ENCODE data around the gene B3GNT3.
"Not testable (repeated sequence)": the region's sequence is repeated elsewhere in the genome, so short reads cannot be mapped to it uniquely, and the experiment has no call there.

B3GNT3 gene

DNA sequence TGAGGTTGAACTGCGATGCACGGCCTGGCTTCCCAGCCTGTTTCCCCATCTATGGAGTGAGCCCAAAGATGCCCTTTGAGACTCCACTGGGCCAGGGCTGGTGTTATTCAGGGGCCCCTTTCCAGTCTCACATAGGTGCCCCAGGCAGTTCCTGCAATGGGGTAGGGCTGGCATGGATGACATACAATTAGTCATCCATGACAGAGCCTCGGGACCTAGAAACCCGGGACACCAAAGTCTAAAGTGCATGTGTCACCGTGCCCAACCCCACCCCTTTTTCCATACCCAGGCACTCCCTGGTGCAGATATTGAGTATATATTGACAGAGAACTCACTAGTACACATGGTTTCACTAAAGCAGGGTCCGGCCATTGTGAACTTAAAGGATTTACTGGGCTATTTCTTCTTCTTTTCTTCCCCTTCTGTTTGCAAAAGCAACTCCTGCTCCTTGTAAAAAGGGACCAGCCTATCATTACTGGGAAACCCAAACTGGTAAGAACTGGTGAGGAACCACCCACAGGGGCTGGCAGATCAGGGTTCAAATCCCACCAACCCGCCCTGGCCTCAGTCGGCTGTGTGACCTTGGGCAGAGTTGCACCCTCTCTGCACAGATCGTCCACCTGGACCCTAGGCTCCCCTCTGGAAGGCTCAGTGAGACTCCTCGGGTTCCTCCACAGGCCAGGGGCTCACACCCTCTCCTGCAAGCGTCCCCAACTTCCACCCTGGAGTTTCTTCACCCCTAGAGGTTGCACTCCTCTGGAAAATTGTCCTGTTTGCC, 2.7 kb downstream of the B3GNT3 start:
- DNase-seq = peak; percentile 60

DNA sequence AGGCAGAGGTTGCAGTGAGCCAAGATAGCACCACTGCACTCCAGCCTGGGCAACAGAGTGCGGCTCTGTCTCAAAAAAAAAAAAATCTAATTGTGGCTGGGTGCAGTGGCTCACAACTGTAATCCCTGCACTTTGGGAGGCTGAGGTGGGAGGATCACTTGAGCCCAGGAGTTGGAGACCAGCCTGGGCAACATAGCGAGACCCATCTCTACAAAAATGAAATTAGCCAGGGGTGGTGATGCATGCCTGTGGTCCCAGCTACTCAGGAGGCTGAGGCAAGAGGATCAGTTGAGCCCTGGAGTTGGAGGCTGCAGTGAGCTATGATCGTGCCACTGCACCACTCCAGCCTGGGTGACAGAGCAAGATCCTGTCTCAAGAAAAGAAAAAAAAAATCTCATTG, 3.7 kb downstream of the B3GNT3 start:
- not testable (repeated sequence) for DNase-seq

DNA sequence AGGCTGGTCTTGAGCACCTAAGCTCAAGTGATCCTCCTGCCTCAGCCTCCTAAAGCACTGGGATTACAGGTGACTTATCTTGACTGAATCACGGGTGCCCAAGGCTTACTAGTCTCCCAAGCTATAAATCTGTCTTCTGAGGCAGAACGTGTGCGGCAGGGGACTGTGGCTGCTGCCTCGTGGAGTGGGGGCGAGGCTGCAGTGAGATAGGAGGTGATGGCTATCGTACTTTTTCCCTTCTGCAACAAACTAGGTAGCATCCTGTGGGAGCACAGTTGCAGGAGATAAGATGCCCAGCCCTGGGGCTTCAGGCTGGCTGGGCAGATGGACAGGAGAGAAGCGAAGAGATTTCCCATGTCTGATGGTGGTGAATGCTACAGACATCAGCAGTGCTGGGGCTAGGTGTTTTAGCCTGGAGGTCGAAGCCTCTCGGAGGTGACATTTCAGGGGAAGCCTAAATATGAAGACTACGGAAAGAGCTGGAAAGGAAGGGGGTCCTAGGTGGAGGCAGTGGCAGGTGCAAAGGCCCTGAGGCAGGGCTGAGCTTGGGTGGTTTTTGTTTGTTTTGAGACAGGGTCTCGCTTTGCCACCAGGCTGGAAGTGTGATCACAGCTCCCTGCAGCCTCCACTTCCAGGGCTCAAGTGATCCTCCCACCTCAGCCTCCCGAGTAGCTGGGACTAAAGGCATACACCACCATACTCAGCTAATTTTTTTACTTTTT, 7.4 kb downstream of the B3GNT3 start:
- no peak for DNase-seq

DNA sequence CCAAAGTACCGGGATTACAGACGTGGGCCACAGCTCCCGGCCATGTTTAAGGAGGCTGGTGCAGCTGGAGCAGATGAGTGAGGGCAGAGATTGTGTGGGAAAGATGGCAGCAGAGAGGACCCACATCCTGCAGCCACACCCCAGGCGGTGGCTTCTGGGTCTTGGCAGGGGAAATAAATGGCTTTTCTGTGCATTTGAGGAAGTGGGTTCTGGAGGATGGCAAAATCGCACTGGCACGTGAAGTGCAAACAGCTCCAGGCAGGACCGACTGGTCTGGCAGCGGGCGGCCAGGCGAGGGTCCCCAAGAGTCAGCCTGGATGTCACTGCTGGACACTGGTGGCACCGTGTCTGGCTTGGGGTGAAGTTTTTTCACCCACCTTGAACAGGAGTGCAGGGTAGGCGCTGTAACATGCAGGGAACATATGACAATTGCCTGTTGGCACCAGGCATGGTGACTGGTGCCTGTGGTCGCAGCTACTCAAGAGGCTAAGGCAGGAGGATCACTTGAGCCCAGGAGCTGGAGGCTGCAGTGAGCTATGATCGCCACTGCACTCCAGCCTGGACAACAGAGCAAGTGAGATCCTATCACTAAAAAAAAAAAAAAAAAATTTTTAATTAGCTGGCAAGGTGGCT, 8.4 kb downstream of the B3GNT3 start:
- DNase-seq = peak; percentile 78

DNA sequence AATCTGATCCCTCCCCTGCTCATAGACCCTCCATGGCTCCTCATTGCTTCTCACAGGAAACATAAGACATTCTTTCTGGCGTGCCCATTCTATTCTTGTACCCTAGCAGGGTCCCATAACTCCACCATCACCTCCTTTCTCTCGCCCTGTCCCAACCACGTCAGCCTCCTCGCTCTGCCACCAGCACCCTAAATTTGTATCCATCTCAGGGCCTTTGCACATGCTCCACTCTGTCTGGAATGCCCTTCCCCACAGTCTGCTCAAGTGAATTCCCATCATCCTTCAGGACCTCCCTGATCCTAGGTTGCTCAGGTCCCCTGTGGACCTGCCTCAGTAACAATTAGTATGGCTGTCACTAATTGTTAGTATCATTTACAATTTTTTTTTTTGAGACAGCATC, 10.5 kb downstream of the B3GNT3 start:
- no peak for DNase-seq

DNA sequence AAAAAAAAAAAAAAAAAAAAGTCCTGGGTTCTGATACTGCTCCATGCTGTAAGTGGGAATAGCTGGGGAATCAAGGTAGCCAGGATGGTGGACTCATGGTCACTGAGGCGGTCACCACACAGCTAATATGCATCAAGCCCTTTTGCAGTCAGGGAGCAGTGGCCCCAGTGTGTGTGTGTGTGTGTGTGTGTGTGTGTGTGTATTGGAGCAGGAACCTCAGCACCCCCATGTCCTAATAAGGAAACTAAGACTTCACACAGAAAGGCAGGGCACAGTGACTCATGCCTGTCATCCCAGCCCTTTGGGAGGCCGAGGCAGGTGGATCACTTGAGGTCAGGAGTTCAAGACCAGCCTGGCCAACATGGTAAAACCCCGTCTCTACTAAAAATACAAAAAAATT, 12.0 kb downstream of the B3GNT3 start:
- DNase-seq = no peak

DNA sequence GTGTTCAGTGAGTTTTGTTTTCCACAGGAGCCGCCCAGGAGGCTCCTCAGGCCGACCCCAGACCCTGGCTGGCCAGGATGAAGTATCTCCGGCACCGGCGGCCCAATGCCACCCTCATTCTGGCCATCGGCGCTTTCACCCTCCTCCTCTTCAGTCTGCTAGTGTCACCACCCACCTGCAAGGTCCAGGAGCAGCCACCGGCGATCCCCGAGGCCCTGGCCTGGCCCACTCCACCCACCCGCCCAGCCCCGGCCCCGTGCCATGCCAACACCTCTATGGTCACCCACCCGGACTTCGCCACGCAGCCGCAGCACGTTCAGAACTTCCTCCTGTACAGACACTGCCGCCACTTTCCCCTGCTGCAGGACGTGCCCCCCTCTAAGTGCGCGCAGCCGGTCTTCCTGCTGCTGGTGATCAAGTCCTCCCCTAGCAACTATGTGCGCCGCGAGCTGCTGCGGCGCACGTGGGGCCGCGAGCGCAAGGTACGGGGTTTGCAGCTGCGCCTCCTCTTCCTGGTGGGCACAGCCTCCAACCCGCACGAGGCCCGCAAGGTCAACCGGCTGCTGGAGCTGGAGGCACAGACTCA, 12.9 kb downstream of the B3GNT3 start:
- DNase-seq = no peak

DNA sequence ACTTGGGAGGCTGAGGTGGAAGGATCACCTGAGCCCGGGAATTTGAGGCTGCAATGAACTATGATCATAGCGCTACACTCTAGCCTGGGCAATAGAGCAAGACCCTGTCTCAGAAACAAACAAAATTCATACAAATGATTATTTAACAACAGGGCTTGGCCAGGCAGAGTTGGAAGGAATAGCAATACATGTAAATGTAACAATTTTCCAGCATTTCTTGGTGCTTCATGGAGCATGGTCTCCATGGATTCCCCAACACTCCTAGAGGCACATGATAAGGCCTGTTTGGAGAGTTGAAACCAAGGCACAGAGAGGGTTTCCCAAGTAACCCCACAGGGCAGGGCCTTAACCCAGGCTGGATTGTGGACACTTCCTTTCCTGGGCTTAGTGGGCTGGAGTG, 16.2 kb downstream of the B3GNT3 start:
- no peak for DNase-seq

DNA sequence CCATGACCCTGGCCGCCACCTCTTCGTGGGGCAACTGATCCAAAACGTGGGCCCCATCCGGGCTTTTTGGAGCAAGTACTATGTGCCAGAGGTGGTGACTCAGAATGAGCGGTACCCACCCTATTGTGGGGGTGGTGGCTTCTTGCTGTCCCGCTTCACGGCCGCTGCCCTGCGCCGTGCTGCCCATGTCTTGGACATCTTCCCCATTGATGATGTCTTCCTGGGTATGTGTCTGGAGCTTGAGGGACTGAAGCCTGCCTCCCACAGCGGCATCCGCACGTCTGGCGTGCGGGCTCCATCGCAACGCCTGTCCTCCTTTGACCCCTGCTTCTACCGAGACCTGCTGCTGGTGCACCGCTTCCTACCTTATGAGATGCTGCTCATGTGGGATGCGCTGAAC, 16.7 kb downstream of the B3GNT3 start:
- no peak for DNase-seq

DNA sequence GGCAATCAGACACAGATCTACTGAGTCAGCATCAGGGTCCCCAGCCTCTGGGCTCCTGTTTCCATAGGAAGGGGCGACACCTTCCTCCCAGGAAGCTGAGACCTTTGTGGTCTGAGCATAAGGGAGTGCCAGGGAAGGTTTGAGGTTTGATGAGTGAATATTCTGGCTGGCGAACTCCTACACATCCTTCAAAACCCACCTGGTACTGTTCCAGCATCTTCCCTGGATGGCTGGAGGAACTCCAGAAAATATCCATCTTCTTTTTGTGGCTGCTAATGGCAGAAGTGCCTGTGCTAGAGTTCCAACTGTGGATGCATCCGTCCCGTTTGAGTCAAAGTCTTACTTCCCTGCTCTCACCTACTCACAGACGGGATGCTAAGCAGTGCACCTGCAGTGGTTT, 17.2 kb downstream of the B3GNT3 start:
- no peak for DNase-seq

DNA sequence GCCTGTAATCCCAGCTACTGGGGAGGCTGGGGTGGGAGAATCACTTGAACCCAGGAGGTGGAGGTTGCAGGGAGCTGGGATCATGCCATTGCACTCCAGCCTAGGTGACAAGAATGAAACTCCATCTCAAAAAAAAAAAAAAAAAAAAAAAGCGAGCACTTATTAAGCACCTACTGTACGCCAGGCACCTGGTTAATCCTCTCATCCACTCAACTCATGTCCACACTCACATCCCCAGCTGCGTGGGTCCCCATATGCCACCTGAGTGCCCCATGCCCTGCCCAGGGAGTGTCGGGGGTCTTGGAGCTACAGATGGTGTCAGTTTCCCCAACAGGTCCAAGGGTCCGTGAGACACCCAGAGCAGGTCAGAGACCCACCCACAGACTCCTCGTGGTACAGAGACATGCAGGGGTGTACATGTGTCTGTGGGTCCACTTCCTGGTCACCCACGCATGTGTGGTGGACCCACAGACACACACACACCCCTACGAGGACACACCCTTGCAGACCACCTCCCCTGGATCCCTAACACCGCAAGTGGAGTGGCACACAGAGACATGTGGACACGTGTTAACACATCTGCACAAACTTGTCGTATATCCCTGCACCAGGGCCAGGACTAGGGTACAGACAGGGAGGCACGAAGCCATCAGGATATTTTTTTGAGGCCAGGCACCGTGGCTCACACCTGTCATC, 22.9 kb downstream of the B3GNT3 start:
- no peak for DNase-seq

DNA sequence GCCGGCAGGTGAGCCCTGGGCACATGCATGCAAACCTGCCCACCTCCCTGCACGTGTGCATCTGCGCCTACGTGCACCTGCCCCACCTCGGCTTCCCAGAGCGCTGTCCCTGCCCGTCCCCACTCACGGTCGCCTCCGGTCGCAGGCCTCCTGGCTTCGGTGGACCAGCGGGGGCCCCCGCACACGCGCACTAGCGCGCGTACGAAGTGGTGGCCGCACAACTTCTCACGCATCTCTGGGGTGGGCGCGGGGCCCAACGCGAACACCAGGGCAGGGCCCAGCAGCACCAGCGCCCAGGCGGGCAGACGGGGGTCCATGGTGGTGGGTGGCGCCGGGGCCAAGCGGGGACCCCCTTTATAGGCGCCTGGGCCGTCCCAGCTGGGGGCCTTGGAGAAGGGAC, 26.3 kb downstream of the B3GNT3 start, which contains the start of gene INSL3:
Gene INSL3 (minus strand): TSS at position 330 of the 400 bp plus-strand sequence. CDS start 13 bp downstream, at position 317.
- no peak for DNase-seq

DNA sequence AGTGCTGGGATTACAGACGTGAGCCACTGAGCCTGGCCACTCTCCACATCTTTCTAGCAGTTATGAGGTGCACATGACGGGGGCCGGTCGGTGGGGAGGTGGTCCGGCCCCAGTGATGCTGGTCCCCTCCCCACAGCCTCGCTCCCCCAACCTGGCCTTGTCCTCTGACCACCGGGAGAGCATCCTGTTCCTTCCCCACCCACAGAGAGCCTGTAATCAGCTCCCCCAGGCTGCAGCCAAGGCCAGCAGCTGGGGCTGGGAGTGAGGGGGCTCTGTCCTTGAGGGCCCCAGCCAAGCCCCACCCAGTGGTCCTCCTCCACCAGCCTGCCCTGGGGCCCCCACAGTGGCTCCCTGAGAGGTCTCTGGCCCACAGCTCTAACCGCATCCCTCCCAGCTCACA, 29.4 kb downstream of the B3GNT3 start:
- DNase-seq = no peak

DNA sequence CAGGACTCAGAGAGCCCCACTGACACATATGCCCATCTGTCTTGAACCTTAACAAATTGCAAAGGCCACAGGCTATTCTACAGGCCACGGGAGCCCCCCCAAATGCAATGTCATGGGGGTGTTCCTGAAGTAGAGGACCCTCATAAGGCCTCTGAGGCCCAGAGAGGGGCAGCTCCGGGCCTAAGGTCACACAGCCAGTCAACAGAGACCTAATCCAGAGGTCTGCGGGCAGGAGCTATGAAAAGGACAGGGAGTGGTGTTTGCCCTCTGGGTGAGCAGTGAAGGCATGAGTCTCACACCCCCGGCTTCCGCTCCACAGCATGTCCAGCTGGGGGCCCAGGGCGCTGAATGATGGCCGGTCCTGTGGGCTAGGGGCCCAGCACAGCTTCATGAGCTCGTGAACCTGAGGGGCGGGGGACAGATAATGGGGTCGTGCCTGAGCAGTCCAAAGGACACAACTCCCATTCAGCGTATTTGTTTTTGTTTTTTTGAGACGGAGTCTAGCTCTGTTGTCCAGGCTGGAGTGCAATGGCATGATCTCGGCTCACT, 31.6 kb downstream of the B3GNT3 start:
- DNase-seq = no peak

DNA sequence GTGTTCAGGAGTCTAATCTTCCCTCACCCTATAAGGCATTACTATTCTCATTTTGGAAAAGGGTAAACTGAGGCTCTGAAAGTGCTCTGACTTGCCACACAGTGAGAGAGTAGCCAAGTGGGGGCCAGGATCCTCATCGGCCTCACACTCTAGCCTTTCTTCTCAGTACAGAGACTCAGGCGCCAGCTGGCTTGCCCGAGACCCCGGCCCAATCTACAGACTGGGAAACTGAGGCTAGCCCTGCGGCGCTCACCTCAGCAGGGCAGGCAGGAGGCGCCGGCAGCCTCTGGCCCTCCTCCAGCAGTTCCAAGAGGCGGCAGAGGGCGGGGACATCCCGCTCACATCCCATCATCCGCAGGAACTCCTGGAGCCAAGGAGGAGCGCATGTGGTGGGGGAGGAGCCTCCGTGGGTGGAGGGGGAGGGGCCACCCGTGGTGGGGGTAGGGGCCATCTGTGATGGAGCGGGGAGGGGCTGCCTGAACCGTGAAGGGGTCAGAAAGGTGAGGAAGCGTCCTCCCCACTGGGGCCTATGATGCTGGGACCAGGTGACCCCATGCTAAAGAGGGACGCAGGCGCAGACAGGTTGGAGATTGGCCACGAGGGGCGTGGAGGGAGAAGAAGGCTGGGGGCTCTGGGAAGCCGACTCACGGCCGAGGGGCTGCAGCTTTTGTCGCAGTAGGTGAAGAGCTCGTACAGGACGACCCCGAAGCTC, 35.1 kb downstream of the B3GNT3 start:
- no peak for DNase-seq

DNA sequence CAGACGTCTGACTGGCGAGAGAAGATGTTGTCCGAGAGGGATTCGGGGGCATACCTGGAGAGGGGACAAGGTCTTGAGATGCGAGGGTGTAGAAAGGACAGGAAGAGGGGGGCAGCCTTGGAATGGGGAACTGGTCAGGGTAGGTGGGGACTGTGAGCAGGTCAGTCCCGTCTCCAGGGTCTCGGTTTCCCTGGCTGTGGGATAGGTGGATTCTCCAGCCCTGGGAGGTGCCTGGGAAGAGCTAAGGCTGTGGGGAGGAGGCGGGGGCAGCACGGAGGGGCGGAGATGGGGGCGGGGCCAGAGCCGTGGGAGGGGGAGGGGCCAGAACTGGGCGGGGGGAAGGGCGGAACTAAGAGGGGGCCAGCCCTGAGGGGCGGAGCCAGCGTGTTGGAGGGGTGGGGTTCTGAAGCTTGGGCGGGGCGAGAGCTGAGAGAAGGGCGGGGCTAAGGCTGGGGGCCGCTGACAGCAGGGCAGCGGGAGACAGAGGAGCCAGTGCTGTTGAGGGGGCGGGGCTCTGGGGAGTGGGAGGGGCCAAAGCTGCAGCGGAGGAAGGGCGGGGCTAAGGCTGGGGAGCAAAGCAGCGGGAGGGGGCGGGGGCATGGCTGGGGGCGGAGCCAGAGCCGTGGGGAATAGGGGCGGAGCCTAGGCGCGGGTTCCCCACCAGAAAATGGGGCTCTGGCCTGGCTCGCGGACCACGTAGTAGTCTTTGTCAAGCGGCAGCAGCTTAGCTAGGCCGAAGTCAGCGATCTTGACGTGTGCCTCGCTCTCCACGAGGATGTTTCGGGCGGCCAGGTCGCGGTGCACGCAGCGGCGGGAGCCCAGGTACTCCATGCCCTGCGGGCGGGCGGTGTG, 35.9 kb downstream of the B3GNT3 start:
- DNase-seq = no peak

DNA sequence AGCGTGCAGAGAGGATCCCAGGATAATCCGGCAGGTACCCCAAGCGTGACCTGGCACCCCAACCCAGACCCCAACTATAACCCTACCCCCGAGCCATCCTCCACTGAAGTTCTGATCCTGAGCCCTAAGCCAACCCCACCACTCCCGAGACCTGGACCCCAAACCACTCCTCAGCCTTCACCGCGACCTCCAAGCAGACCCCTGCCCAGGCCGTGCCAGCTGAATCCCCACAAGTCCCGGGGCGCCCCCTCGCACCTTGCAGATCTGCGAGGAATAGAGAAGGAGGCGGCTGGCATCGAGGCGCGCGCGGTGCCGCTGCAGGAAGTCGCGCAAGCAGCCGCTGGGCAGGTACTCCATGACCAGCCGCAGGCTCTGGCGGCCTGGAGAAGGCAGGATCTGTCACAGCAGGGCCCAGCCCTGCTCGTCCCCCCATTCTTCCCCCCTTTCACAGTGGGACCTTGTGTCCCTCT, 36.5 kb downstream of the B3GNT3 start:
- DNase-seq = no peak

DNA sequence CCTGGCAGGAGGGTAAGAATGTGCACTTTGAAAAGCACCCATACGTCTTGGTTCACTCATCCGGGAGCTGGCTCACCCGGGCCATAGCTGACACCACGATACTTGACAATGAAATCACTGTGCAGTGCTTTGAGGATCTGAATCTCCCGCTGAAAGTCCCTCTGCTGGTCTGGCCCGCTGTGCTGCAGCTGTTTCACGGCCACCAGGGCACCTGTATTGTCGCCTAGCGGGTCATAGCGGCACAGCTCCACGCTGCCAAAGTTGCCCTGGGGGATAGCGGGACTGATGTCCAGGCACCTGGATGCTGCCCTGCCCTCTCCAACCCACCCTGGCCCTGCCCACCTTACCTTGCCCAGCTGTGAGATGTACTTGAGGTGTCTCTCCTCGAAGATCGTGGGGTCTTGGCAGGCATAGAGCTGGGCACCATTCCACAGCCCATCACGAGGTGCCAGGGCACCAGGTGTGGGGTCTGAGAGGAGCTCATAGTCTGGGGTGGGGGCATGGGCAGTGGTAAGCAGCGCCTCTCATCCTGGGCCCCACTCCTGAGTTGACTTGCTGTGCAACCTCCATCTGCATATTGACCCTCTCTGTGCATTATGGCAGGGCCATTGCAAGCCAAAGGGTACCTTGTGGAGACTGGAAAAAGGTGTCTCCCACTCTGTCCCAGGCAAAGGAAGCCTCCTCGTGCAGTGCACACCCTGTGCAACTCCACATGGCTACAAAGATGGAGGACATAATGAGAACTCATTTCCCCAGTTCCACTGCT, 37.7 kb downstream of the B3GNT3 start:
- no peak for DNase-seq

DNA sequence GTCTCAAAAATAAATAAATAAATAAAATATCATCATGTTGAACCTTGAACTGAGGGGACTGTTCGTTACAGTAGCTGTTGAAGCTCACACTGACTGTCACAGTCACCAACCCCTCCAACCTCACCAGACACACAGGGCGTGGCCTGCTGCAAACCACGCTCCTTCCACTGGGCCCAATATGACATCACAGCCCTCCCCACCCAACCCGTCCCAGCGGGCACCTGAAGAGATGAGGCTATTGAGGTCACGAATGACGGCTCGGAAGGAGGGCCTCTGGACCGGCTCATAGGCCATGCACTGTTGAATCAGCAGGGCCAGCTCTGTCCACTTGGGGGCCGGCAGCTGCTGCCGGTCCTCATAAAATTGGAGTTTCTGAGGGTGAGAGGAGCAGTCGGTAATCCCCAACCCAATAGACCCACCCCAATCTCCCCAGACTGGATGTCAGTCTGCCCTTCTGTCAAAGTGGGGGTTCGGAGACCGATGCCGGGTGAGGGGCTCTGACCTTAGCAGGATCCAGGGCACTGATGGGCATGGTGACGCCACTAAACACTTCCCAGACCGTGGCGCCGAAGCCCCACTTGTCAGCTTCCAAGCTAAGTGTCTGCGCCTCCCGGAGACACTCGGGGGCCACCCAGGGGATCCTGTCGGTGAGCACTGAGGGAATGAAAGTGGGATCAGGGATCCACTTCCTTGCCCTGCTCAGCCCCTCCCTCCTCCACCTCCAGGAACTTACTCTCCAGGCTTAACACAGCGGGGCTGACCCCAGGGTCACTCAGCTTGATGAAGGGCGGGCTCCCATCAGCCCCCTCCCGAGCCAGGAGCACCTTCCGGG, 39.6 kb downstream of the B3GNT3 start:
- DNase-seq = no peak
